DOHH2 (cell line): ENCODE measurements around the gene CFAP74.

Experiments used
- CTCF ChIP-seq: fragments of 200-600 bp; sonication (generic); IDR thresholded peaks from one replicate; pipeline ENCODE4 v1.5.1; 2014; ENCODE audit warnings: antibody characterized with exemption, mild to moderate bottlenecking, low read depth, low read length; ENCODE audit not compliant: poor library complexity, severe bottlenecking
- EZH2phosphoT487 ChIP-seq: fragments of 200-600 bp; sonication (generic); IDR thresholded peaks from 2 replicates; pipeline ENCODE4 v1.6.1; 2017; ENCODE audit warnings: borderline replicate concordance, mild to moderate bottlenecking, antibody characterized with exemption, low read length, moderate library complexity, mixed read lengths

GRCh38 chr1:1873186-1873585 is 130.4 kb downstream of the CFAP74 start:
- no peak for TF ChIP-seq CTCF
- TF ChIP-seq EZH2phosphoT487, result no peak
